ENCODE data around the gene NPAS3.

NPAS3 gene

GRCh38 chr14:33812601-33813000, 873.9 kb downstream of the NPAS3 start:
- no peak for DNase-seq

GRCh38 chr14:33814010-33814409, 875.3 kb downstream of the NPAS3 start:
- DNase-seq, result no peak

GRCh38 chr14:33833706-33834465, 895.2 kb downstream of the NPAS3 start:
- no peak for DNase-seq

GRCh38 chr14:33834466-33835260, 896.0 kb downstream of the NPAS3 start:
- DNase-seq, result no peak

GRCh38 chr14:33835261-33835655, 896.6 kb downstream of the NPAS3 start:
- DNase-seq, result no peak

- DNase-seq, result no peak
These were observed 897.0 kb downstream of the NPAS3 start for GRCh38 chr14:33835677-33836076.

- DNase-seq, result peak in 1 of 2 experiments; percentile 52
These were observed 897.7 kb downstream of the NPAS3 start for GRCh38 chr14:33836203-33836899.

GRCh38 chr14:33836900-33837577, 898.4 kb downstream of the NPAS3 start:
- DNase-seq, result no peak

GRCh38 chr14:33837943-33838683, 899.4 kb downstream of the NPAS3 start:
- DNase-seq, result peak in 1 of 2 experiments; percentile 16

- DNase-seq, result peak; percentile 91 to 95
These were observed 900.8 kb downstream of the NPAS3 start for GRCh38 chr14:33839193-33840076.

- DNase-seq, result no peak
These were observed 902.1 kb downstream of the NPAS3 start for GRCh38 chr14:33840797-33841196.

GRCh38 chr14:33842299-33842698, 903.6 kb downstream of the NPAS3 start:
- DNase-seq, result no peak

- no peak for DNase-seq
These were observed 905.4 kb downstream of the NPAS3 start for GRCh38 chr14:33844118-33844517.

GRCh38 chr14:33846100-33846824, 907.6 kb downstream of the NPAS3 start:
- no peak for DNase-seq

GRCh38 chr14:33847066-33847465, 908.4 kb downstream of the NPAS3 start:
- no peak for DNase-seq

GRCh38 chr14:33848009-33848408, 909.3 kb downstream of the NPAS3 start:
- no peak for DNase-seq

GRCh38 chr14:33848706-33849454, 910.2 kb downstream of the NPAS3 start:
- DNase-seq, result peak; percentile 91 to 98

- no peak for DNase-seq
These were observed 910.7 kb downstream of the NPAS3 start for GRCh38 chr14:33849455-33849801.

- no peak for DNase-seq
These were observed 912.1 kb downstream of the NPAS3 start for GRCh38 chr14:33850826-33851225.

- DNase-seq, result peak; percentile 70 to 90
These were observed 912.7 kb downstream of the NPAS3 start for GRCh38 chr14:33851366-33851765.
